HPDE6-E6E7 (cell line): ENCODE measurements around the gene PNPLA8.
A peak's percentile ranks its signal among the peaks of the same experiment; 100 is the strongest.

Experiments
- DNase-seq: peaks from one replicate; pipeline ENCODE4 v3.0.0; 2011; ENCODE audit warnings: missing footprints; ENCODE audit errors: extremely low spot score

The PNPLA8 gene

DNA sequence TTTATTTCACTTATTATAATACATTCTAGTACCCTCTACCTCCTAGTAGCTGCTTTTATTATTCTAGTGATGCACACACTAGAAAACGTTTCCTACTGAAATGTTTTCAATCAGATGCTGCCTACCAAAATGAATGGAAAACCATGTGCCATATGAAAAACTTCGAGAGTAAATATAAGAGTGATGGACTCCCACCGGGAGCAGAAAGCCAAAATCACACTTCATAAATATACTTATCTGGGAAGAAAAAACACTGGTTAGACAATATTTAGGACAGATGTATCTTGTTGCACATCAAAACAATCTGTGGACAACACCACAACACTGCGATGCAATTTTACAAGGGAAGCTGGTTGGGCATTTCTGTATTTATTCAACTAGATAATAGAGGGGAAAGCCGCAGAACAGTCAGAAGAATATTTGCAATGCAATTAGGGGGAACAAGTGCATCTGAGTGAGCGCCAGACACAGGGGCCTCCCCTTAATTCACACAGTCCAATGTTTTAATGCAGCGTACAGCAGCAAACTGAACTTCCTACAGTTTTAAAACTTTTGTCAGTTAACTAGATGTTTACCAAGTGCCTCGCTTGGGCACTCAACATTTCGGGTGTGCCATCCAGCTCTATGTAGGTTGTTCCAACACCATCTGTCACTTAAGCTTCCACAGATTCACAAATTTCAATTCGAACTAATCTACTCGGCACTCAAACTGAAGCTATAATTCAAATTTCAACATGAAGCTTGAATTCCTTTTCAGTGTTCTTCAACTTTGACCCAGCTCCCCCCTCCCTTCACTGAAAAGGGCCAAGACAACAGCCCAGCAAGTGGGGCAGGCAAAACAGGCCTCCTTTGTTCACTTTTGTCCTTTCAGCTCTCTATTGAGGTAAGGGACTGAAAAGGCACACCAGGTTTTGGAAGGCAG is 77.1 kb downstream of the PNPLA8 start:
- DNase-seq = no peak

- DNase-seq = peak; percentile 89
Observed at GRCh38 chr7:108442039-108442568, 83.8 kb downstream of the PNPLA8 start.

DNA sequence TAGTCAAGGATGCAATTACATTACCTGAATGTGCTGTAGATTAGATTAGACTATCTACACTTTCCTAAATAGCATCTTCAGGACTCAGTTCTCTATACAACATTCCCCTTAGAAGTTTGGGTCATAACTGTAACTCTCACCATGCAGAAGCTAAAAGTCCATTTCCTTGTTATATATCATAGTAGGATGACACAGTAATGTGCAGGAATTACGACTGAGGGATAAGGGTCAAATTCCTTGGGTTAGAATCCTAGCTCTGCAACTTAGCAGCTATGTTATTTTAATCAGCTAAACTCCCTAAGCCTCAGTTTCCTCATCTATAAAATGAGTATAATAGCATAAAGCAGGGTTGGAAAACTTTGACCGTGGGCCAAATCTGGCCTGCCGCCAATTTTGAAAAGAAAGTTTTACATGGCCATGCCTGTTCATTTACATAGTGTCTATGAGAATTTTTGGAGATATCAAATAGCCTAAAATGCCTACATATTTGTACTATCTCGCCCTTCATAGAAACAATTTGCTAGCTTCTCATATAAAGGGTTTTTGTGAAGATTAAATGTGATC is 84.5 kb downstream of the PNPLA8 start:
- DNase-seq = no peak

- no peak for DNase-seq
Observed at GRCh38 chr7:108440613-108441012, 85.3 kb downstream of the PNPLA8 start.

DNA sequence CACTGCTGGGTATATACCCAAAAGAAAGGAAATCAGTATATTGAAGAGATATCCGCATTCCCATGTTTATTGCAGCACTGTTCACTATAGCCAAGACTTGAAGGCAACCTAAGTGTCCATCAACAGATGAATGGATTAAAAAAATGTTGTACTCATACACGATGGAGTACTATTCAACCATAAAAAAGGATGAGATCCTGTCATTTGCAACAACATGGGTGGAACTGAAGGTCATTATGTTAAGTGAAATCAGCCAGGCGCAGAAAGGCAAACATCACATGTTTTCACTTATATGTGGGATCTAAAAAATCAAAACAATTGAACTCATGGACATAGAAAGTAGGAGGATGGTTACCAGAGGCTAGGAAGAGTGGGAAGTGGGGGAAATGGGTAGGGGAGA is 89.0 kb downstream of the PNPLA8 start:
- no peak for DNase-seq

- DNase-seq = no peak
Observed at GRCh38 chr7:108434010-108434409, 91.9 kb downstream of the PNPLA8 start.

DNA sequence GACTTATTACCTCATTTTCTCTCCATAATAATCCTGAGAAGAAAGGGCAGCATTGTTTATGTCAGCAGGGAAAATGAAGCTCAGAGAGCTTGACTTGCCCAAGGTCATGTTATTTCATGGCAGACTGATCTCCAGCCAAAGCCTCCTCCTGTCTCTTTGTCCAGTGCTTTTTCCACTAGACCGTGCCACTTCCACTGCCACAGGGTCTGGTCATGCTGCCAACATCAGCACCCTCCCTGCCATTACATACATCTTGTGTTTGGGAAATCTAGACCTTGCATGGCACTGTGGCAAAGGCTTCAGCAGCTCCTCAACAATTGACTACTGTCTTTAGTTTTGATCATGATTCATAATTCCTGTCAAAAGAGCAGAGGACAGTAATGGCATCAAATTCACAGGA is 94.8 kb downstream of the PNPLA8 start:
- DNase-seq = no peak

- no peak for DNase-seq
Observed at GRCh38 chr7:108430664-108431063, 95.3 kb downstream of the PNPLA8 start.

DNA sequence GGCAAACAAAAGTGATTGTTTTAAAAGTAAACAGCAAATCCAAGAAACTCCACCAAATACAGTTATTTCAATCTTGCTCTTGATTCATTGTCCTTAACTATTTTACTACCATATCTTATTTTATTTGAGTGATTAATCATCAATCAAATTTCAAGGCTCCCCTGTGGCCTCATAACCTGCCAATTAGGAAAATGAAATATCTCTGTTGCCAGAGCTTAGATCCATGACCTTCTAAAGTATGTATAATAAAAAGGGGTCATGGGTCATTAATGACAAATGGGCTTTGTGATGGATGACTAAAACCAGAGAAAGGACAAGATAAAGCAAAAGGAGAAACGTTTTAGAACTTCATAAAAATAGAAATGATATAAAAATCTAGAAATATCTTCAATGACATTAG is 98.2 kb downstream of the PNPLA8 start:
- no peak for DNase-seq

DNA sequence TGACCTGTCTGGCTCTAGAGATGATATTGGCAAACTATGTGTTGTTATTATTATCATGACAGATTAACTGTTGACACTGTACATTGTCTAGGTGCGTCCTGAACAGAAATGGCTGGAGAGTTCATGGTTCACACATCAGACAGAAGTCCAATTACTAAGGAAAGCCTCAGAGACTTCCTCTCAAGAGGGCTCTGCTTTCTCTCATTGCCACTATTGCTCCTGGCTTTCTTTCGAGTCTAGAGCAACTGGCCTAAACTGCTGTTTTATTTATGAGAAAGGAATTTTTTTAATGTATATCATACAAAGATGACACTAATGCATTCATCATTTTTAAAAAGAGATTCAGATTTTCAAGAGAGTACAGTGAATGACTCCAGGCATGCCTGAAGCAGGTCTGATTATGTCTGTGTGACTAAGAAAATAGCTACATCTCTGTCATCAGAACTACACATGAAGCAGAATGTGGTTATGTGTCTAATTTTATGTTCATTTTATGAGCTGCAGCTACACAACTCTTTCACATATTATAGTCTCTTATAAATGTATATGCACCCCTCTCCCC is 100.1 kb downstream of the PNPLA8 start:
- no peak for DNase-seq

- no peak for DNase-seq
Observed at GRCh38 chr7:108424013-108424412, 101.9 kb downstream of the PNPLA8 start.

GRCh38 chr7:108423089-108423989 is 102.6 kb downstream of the PNPLA8 start:
- DNase-seq = no peak

DNA sequence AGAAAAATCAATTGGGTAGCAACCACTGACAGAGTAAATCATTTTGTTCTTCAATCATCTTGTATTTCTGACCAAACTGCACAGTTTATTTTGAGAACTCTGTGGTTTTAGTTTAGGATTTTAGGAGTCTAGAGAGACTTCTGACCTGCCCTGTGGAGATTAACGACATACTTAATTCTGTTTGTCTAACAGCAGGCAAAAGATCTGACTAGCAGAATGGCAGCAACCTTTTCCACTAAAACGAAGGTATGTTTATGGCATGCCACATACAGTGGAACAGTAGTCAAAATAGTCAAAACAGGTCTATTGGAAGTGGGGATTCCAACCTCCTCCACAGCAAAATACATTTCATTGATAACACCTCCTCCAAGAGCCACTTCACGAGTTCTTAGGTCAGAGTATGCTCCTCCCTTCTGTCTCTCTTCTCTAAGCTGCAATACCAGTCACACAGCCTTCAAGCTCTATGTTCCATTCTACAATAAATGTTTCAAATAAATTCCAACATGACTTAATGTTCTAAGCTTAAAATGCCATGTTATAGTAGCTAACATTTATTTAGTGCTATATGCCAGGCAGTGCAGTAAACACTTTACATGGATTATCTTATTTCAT is 104.1 kb downstream of the PNPLA8 start:
- DNase-seq = no peak
